IPS-18a (cell line): ENCODE data around the gene COG6.

ENCODE experiments used
- H3K27ac ChIP-seq: one replicate; pipeline ENCODE4 v1.5.1; 2013; ENCODE audit warnings: low read length
- H3K27me3 ChIP-seq: one replicate; pipeline ENCODE4 v1.6.1; 2013; ENCODE audit warnings: mild to moderate bottlenecking, low read length; ENCODE audit not compliant: control insufficient read depth, insufficient read depth
- H3K36me3 ChIP-seq: one replicate; pipeline ENCODE4 v1.6.1; 2013; ENCODE audit warnings: low read depth, low read length; ENCODE audit not compliant: control insufficient read depth
- H3K4me1 ChIP-seq: one replicate; pipeline ENCODE4 v1.6.1; 2013; ENCODE audit warnings: low read depth, low read length; ENCODE audit not compliant: control insufficient read depth
- H3K4me3 ChIP-seq: one replicate; pipeline ENCODE4 v1.5.1; 2013; ENCODE audit warnings: low read length
- H3K9ac ChIP-seq: one replicate; pipeline ENCODE4 v1.6.1; 2013; ENCODE audit warnings: mild to moderate bottlenecking, low read length, moderate library complexity
- H3K9me3 ChIP-seq: one replicate; pipeline ENCODE4 v1.6.1; 2013; ENCODE audit warnings: low read depth, low read length; ENCODE audit not compliant: control insufficient read depth

COG6 gene

GRCh38 chr13:39740761-39741160, 85.3 kb downstream of the COG6 start:
- no peak overlapping the region for H3K27ac ChIP-seq
- H3K27me3 ChIP-seq = no peaks in the 10 kb centered on the region
- no peaks in the 10 kb centered on the region for H3K4me1 ChIP-seq
- no peaks in the 10 kb centered on the region for H3K9me3 ChIP-seq
- no peak overlapping the region for H3K4me3 ChIP-seq
- no peak overlapping the region for H3K9ac ChIP-seq
- H3K36me3 ChIP-seq = no peaks in the 10 kb centered on the region

- Histone ChIP-seq H3K27ac (no peak overlapping the region), H3K27me3 (no peaks in the 10 kb centered on the region), H3K9ac (no peak overlapping the region), H3K9me3 (no peaks in the 10 kb centered on the region), H3K4me3 (no peak overlapping the region), H3K4me1 (no peaks in the 10 kb centered on the region), H3K36me3 (no peaks in the 10 kb centered on the region)
Observed at GRCh38 chr13:39748961-39749360, 93.5 kb downstream of the COG6 start.

- H3K36me3 ChIP-seq = no peaks in the 10 kb centered on the region
- H3K9ac ChIP-seq = no peak overlapping the region
- H3K27me3 ChIP-seq = no peaks in the 10 kb centered on the region
- no peaks in the 10 kb centered on the region for H3K9me3 ChIP-seq
- no peak overlapping the region for H3K27ac ChIP-seq
- H3K4me1 ChIP-seq = no peaks in the 10 kb centered on the region
- H3K4me3 ChIP-seq = no peak overlapping the region
Observed at GRCh38 chr13:39749528-39749927, 94.1 kb downstream of the COG6 start.

GRCh38 chr13:39751805-39752204, 96.3 kb downstream of the COG6 start:
- Histone ChIP-seq H3K36me3 (no peaks in the 10 kb centered on the region), H3K27me3 (no peaks in the 10 kb centered on the region), H3K4me1 (no peaks in the 10 kb centered on the region), H3K9me3 (no peaks in the 10 kb centered on the region), H3K27ac (no peak overlapping the region), H3K4me3 (no peak overlapping the region), H3K9ac (no peak overlapping the region)

- no peak overlapping the region for H3K9ac ChIP-seq
- H3K27me3 ChIP-seq = no peaks in the 10 kb centered on the region
- H3K9me3 ChIP-seq = no peaks in the 10 kb centered on the region
- H3K4me3 ChIP-seq = no peak overlapping the region
- no peaks in the 10 kb centered on the region for H3K4me1 ChIP-seq
- H3K27ac ChIP-seq = no peak overlapping the region
- no peaks in the 10 kb centered on the region for H3K36me3 ChIP-seq
Observed at GRCh38 chr13:39760521-39760920, 105.1 kb downstream of the COG6 start.

GRCh38 chr13:39765801-39766463, 110.5 kb downstream of the COG6 start:
- Histone ChIP-seq H3K4me3 (no peak overlapping the region), H3K9me3 (no peaks in the 10 kb centered on the region), H3K36me3 (no peaks in the 10 kb centered on the region), H3K4me1 (peaks cover 12% of the 10 kb centered on the region), H3K9ac (no peak overlapping the region), H3K27ac (no peak overlapping the region), H3K27me3 (no peaks in the 10 kb centered on the region)

- Histone ChIP-seq H3K36me3 (no peaks in the 10 kb centered on the region), H3K27ac (no peak overlapping the region), H3K4me3 (no peak overlapping the region), H3K27me3 (no peaks in the 10 kb centered on the region), H3K9me3 (no peaks in the 10 kb centered on the region), H3K9ac (no peak overlapping the region), H3K4me1 (peaks cover 12% of the 10 kb centered on the region)
Observed at GRCh38 chr13:39766464-39767158, 111.1 kb downstream of the COG6 start.

- Histone ChIP-seq H3K4me3 (no peak overlapping the region), H3K27ac (no peak overlapping the region), H3K4me1 (peaks cover 12% of the 10 kb centered on the region), H3K9me3 (no peaks in the 10 kb centered on the region), H3K36me3 (no peaks in the 10 kb centered on the region), H3K9ac (no peak overlapping the region), H3K27me3 (no peaks in the 10 kb centered on the region)
Observed at GRCh38 chr13:39767791-39768517, 112.5 kb downstream of the COG6 start.

GRCh38 chr13:39768962-39769361, 113.5 kb downstream of the COG6 start:
- Histone ChIP-seq H3K4me3 (no peak overlapping the region), H3K4me1 (peaks cover 12% of the 10 kb centered on the region), H3K9me3 (no peaks in the 10 kb centered on the region), H3K9ac (no peak overlapping the region), H3K27me3 (no peaks in the 10 kb centered on the region), H3K36me3 (no peaks in the 10 kb centered on the region), H3K27ac (no peak overlapping the region)

GRCh38 chr13:39770221-39771090, 115.0 kb downstream of the COG6 start:
- Histone ChIP-seq H3K4me1 (peaks cover 12% of the 10 kb centered on the region), H3K36me3 (no peaks in the 10 kb centered on the region), H3K27me3 (no peaks in the 10 kb centered on the region), H3K9me3 (no peaks in the 10 kb centered on the region), H3K4me3 (no peak overlapping the region), H3K9ac (no peak overlapping the region), H3K27ac (no peak overlapping the region)

GRCh38 chr13:39773833-39774232, 118.4 kb downstream of the COG6 start:
- no peak overlapping the region for H3K4me3 ChIP-seq
- no peaks in the 10 kb centered on the region for H3K9me3 ChIP-seq
- H3K27me3 ChIP-seq = no peaks in the 10 kb centered on the region
- no peaks in the 10 kb centered on the region for H3K36me3 ChIP-seq
- no peak overlapping the region for H3K27ac ChIP-seq
- no peak overlapping the region for H3K9ac ChIP-seq
- peaks cover 2% of the 10 kb centered on the region for H3K4me1 ChIP-seq
